ENCODE results near the gene TNS1.
"Not testable (repeated sequence)": the region's sequence is repeated elsewhere in the genome, so short reads cannot be mapped to it uniquely, and the experiment has no call there.

The TNS1 gene

DNA sequence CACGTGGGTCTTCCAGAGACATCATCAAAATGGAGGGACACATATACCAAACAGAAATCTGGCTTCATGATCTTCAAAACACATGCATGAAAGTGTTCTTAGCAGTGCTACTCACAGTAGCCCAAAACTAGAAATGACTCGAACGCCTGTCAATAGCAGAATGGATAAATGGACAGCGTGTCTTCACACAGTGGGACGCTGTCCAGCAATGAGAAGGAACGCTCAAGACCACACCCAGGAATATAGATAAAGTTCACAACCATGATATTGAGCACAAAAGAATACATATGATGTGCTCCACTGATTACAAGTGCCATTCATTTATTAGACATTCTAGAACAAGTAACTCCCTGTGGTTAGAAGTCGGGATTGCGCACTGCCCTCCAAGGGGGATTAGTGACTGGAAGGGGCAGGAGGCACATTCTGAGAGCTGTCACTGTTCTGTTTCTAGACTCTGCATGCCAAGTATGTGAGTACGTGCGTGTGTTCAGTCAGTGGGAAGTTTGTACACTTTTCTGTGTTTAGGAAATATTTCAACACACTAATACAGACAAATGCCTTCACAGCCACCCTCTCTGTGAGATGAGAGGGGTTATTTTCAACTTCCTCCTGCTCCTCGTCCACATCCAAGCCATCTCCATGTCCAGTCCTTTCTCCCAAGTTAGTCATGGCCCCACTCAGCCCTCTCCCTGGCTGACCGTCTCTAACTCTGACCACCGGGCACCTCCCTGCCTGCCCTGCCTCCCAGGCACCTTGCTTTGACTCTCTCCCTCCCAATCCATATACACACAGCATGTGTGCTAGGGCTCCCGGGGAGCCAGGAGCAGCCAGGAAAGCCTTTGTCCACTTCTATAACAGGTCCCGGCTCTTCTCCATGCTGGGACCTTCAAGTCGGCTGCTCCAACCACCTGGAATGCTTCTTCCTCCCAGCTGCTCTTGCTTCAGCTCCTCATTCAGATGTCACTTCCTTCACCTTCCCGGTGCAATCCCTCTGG is 26.9 kb upstream of the TNS1 start:
- DNase-seq (ENCODE audit: low read depth in 4 of 4, low spot score in 1 of 4): no peak

GRCh38 chr2:218028562-218029348 is 26.0 kb upstream of the TNS1 start:
- no peak for DNase-seq (ENCODE audit: low read depth in 4 of 4, low spot score in 1 of 4)

- no peak for DNase-seq (ENCODE audit: low read depth in 4 of 4, low spot score in 1 of 4)
Measured at GRCh38 chr2:218028189-218028495, 25.3 kb upstream of the TNS1 start.

- DNase-seq (ENCODE audit: low read depth in 4 of 4, low spot score in 1 of 4): no peak
Measured at GRCh38 chr2:218027426-218028188, 24.8 kb upstream of the TNS1 start.

GRCh38 chr2:218026676-218027425 is 24.1 kb upstream of the TNS1 start:
- no peak for DNase-seq (ENCODE audit: low read depth in 4 of 4, low spot score in 1 of 4)

DNA sequence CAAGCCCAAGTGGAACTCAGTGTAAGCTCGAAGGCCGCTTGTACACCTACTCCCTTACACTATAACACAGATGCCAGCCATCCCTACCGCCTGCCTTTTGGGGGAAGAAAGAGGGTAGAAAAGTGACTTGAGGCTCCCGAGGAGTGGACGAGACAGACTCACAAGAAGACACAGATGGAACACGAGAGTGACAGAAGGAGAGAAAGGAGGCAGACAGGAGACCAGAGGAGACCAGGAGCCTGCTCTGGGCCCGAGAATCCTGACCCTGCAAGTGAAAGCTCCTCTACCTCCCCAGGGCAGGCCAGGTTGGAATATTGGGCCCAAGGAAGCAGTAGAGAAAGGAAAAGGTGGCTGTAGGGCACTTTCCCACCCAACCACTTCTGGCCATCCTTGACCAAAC is 23.4 kb upstream of the TNS1 start:
- no peak for DNase-seq (ENCODE audit: low read depth in 4 of 4, low spot score in 1 of 4)

- DNase-seq (ENCODE audit: low read depth in 4 of 4, low spot score in 1 of 4): no peak
Measured at GRCh38 chr2:218024871-218025270, 22.1 kb upstream of the TNS1 start.

- DNase-seq (ENCODE audit: low read depth in 4 of 4, low spot score in 1 of 4): no peak
Measured at GRCh38 chr2:218024336-218024735, 21.5 kb upstream of the TNS1 start.

GRCh38 chr2:218023636-218024035 is 20.8 kb upstream of the TNS1 start:
- no peak for DNase-seq (ENCODE audit: low read depth in 4 of 4, low spot score in 1 of 4)

DNA sequence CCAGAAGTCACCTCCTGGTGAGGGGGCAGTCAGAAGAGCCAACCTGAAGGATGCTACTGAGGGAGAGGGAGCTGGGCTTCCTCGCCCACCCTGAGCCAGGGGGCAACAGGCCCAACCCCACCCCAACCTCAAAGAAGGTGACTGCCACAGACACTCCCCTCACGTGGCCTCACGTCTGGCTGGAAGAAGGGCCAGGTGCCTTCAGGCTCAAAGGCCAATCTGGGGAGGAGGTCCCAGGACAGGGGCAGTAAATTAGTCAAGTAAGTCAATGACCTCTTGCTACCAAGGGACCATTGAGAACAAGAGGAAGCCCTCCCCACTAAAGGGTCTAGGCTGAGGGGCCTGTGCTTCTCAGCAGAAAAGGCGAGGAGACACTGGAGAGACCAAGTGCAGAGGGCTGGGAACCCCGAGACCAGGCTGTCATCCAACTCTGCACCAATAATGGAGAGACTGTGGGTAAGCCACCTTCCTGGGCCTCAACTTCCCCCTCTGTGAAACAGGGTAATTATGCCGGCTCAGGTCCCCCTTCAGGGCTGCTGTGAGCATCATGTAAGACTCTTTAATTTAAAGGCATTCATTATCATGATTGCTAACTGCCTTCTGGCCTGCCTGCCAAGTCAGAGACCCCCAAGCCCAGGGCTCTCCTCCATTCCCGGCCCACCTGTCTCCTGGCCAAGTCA is 20.2 kb upstream of the TNS1 start:
- DNase-seq (ENCODE audit: low read depth in 4 of 4, low spot score in 1 of 4): no peak

DNA sequence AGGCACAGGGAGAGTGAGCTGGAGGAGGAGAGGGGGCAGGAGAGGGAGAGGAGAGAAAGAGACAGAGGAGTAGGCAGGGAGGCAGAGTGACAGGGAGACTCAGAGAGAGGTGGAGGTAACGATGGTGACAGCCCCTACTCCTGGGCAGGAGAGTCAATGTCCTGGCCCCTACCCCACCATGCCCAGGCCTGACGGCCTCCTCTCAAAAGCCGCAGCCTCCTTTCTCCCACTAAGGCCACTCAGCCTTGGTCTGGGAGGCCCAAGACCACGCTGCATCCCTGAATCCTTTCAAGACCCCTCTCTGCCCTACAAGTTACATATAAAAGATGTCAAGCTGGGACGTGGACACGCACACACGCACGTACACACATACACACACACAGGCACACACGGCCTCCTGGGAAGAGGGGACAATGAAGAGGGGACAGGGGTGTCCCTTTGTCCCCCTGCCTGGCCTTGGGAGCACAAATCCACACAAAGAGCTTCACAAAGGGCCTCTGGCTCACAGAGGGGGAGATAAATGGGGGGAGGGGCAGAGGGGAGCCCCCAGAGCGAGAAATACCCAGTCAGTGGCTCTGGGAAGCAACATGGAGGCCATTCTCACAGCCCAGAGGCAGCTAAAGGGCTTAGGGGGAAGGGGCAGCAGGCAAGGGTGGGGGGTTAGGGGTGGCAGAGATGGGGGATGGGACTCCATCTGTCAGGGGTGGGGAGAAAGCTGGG is 19.5 kb upstream of the TNS1 start:
- DNase-seq (ENCODE audit: low read depth in 4 of 4, low spot score in 1 of 4): no peak

GRCh38 chr2:218021536-218022071 is 18.8 kb upstream of the TNS1 start:
- DNase-seq (ENCODE audit: low read depth in 4 of 4, low spot score in 1 of 4): no peak

GRCh38 chr2:218020966-218021535 is 18.3 kb upstream of the TNS1 start:
- no peak for DNase-seq (ENCODE audit: low read depth in 4 of 4, low spot score in 1 of 4)

GRCh38 chr2:218020281-218020680 is 17.5 kb upstream of the TNS1 start:
- no peak for DNase-seq (ENCODE audit: low read depth in 4 of 4, low spot score in 1 of 4)

GRCh38 chr2:218019411-218020060 is 16.7 kb upstream of the TNS1 start:
- no peak for DNase-seq (ENCODE audit: low read depth in 4 of 4, low spot score in 1 of 4)

- not testable (repeated sequence) for DNase-seq (ENCODE audit: low read depth in 4 of 4, low spot score in 1 of 4)
Measured at GRCh38 chr2:218018842-218019125, 16.0 kb upstream of the TNS1 start.

DNA sequence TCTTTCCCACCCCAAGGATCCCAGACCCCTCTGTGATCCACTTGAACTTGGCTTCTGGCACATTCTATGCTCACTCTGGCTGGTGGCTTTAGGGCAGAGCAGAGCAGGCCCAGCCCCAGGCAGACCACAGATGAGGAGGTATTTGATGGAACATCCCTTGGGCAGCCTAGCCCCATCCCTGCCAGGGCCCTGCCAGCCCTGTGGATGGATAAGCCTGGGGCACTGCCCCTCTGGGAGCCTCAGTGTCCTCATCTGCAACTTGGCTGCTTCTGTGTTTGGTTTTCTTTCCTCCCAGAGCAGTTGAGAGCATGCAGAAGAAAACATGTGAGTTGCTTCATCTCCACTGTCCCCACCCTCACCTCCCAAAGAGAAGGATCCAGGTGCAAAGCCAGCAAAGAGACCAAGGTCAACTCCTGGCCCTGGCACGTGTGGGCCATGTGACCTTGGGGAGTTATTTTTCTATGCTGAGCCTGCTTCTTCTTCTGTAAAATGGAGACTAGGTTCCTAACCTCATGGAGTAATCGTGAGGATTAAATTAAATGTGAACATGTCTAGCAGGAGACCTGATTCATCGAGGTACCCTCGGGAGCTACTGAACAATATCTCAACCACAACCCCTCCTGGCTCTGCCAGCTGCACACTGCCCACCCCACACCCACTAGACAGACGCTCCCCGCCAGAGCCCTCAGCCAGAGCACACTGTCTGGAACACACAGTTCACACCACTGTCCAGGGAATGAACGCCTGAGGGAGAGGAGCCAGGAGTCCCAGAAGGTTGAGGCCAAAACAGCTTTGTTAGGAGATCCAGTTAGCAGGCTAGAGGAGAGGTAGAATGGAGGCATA is 14.6 kb upstream of the TNS1 start:
- no peak for DNase-seq (ENCODE audit: low read depth in 4 of 4, low spot score in 1 of 4)

- DNase-seq (ENCODE audit: low read depth in 4 of 4, low spot score in 1 of 4): no peak
Measured at GRCh38 chr2:218016810-218017209, 14.0 kb upstream of the TNS1 start.
